Left ventricle myocardium inferior (tissue), 1 donor: Measurements from ENCODE around the gene SLC2A10. TPM values are rescaled to one million over a fixed set of nuclear protein-coding genes. Genes with fewer than 3 reads are reported as not detected.

ENCODE experiments used
- DNase-seq: peaks from one replicate; pipeline ENCODE4 v3.0.0-alpha.2; 2020
- H3K27ac ChIP-seq: fragments of 200-600 bp; replicated peaks from 2 replicates; pipeline ENCODE4 v1.8.0; 2021
- H3K27me3 ChIP-seq: fragments of 200-600 bp; 2 replicates; pipeline ENCODE4 v1.8.0; 2021; ENCODE audit warnings: low read depth
- H3K36me3 ChIP-seq: fragments of 200-600 bp; 2 replicates; pipeline ENCODE4 v1.8.0; 2021
- H3K4me1 ChIP-seq: fragments of 200-600 bp; 2 replicates; pipeline ENCODE4 v1.8.0; 2021
- H3K4me3 ChIP-seq: fragments of 200-600 bp; 2 replicates; pipeline ENCODE4 v1.8.0; 2021; ENCODE audit warnings: mild to moderate bottlenecking, moderate library complexity
- H3K9me3 ChIP-seq: fragments of 200-600 bp; replicated peaks from 2 replicates; pipeline ENCODE4 v1.8.0; 2021
- CTCF ChIP-seq: fragments of 200-600 bp; IDR thresholded peaks from 2 replicates; pipeline ENCODE4 v1.8.0; 2021; ENCODE audit warnings: antibody characterized with exemption, mild to moderate bottlenecking, borderline replicate concordance
- intact Hi-C: fragments of 100-400 bp; cut with micrococcal nuclease; formaldehyde crosslinking; loops from one replicate; pipeline ENCODE4 v1.11.0; 2022
- total RNA-seq: library from RNA; stranded (reverse); fragmentation: NEBNext Ultra II Directional; extraction: Animal tissue kit (Norgen Biotek cat#: 25700); gene quantifications from one replicate; pipeline ENCODE4 v1.2.1, GENCODE V29; 2021
- donor health status: DM: no; HTN: yes; CAD: no; lungs with severe emphysema.

The SLC2A10 gene
- total RNA-seq, 1 donor from 2014 or later = 2.8 TPM

GRCh38 chr20:46701986-46702385 is 7.5 kb upstream of the SLC2A10 start:
- no peak for DNase-seq
- H3K27me3 ChIP-seq = peaks cover 32% of the 10 kb centered on the region
- TF ChIP-seq CTCF = no peak
- intact Hi-C loops = no loop called here
- no peak overlapping the region for H3K27ac ChIP-seq
- no peaks in the 10 kb centered on the region for H3K4me1 ChIP-seq
- H3K4me3 ChIP-seq = no peak overlapping the region
- peaks cover 15% of the 10 kb centered on the region for H3K9me3 ChIP-seq
- H3K36me3 ChIP-seq = no peaks in the 10 kb centered on the region

GRCh38 chr20:46702447-46703203 is 6.8 kb upstream of the SLC2A10 start:
- Histone ChIP-seq H3K27ac (no peak overlapping the region), H3K9me3 (peaks cover 18% of the 10 kb centered on the region), H3K36me3 (no peaks in the 10 kb centered on the region), H3K27me3 (peaks cover 32% of the 10 kb centered on the region), H3K4me3 (no peak overlapping the region), H3K4me1 (no peaks in the 10 kb centered on the region)
- TF ChIP-seq CTCF = no peak
- no peak for DNase-seq
- intact Hi-C loops = no loop called here

GRCh38 chr20:46703435-46703834 is 6.0 kb upstream of the SLC2A10 start:
- no peak for DNase-seq
- no peak for TF ChIP-seq CTCF
- H3K36me3 ChIP-seq = no peaks in the 10 kb centered on the region
- intact Hi-C loops = no loop called here
- no peak overlapping the region for H3K27ac ChIP-seq
- H3K4me3 ChIP-seq = no peak overlapping the region
- peaks cover 18% of the 10 kb centered on the region for H3K9me3 ChIP-seq
- no peaks in the 10 kb centered on the region for H3K4me1 ChIP-seq
- peaks cover 36% of the 10 kb centered on the region for H3K27me3 ChIP-seq

GRCh38 chr20:46704714-46705377 is 4.6 kb upstream of the SLC2A10 start:
- no peaks in the 10 kb centered on the region for H3K36me3 ChIP-seq
- H3K4me3 ChIP-seq = no peak overlapping the region
- peaks cover 13% of the 10 kb centered on the region for H3K9me3 ChIP-seq
- TF ChIP-seq CTCF = no peak
- H3K4me1 ChIP-seq = peaks cover 9% of the 10 kb centered on the region
- H3K27ac ChIP-seq = no peak overlapping the region
- DNase-seq = no peak
- intact Hi-C loops = no loop called here
- H3K27me3 ChIP-seq = peaks cover 41% of the 10 kb centered on the region

- H3K36me3 ChIP-seq = no peaks in the 10 kb centered on the region
- TF ChIP-seq CTCF = no peak
- no peak for DNase-seq
- H3K4me3 ChIP-seq = no peak overlapping the region
- peaks cover 13% of the 10 kb centered on the region for H3K9me3 ChIP-seq
- H3K27ac ChIP-seq = no peak overlapping the region
- intact Hi-C loops = no loop called here
- H3K27me3 ChIP-seq = peaks cover 38% of the 10 kb centered on the region
- H3K4me1 ChIP-seq = peaks cover 14% of the 10 kb centered on the region
Measured at GRCh38 chr20:46705378-46705729, 4.1 kb upstream of the SLC2A10 start.
